Panc1 (cell line): ENCODE data around the gene NRG2. TPM values are rescaled to one million over a fixed set of nuclear protein-coding genes. Genes with fewer than 3 reads are reported as not detected.

Experiments
- ATAC-seq: fragments of 200-7000 bp; cut with Tn5 transposase; 2 replicates; pipeline ENCODE4 v1.9.1; 2020; ENCODE audit warnings: mild to moderate bottlenecking, moderate library complexity
- BruUV-seq: library from RNA; stranded (reverse); fragments of 400-500 nt; replicated peaks from 2 replicates; lab custom pipeline; 2021; lab: Mats Ljungman, UMichigan
- CTCF ChIA-PET: fragments of 300-600 bp; sonication (Branson Sonifier 250); formaldehyde crosslinking; loops from one replicate; lab custom pipeline; 2022; ENCODE audit warnings: antibody characterized with exemption; lab: Charles Lee
- POLR2A ChIA-PET: fragments of 300-600 bp; sonication (Branson Sonifier 250); formaldehyde crosslinking; loops from one replicate; lab custom pipeline; 2022; ENCODE audit warnings: antibody characterized with exemption; lab: Charles Lee
- DNase-seq: peaks from one replicate; pipeline ENCODE4 v3.0.0-alpha.2; 2010; ENCODE audit warnings: low read depth, low spot score
- H3K27ac ChIP-seq: 2 replicates; pipeline ENCODE4 v1.5.1; 2011; ENCODE audit warnings: mild to moderate bottlenecking, low read length, inconsistent platforms
- H3K27me3 ChIP-seq: fragments of 200-500 bp; sonication (Bioruptor generic); 2 replicates; pipeline ENCODE4 v1.6.0; 2014; ENCODE audit warnings: low read length, inconsistent platforms; ENCODE audit not compliant: control insufficient read depth, insufficient read depth
- H3K36me3 ChIP-seq: fragments of 200-500 bp; sonication (Bioruptor generic); 2 replicates; pipeline ENCODE4 v1.5.1; 2014; ENCODE audit warnings: inconsistent platforms, mild to moderate bottlenecking, low read length, moderate library complexity; ENCODE audit not compliant: control insufficient read depth, insufficient read depth
- H3K4me1 ChIP-seq: 2 replicates; pipeline ENCODE4 v1.5.1; 2011; ENCODE audit warnings: inconsistent platforms, mild to moderate bottlenecking, low read length, moderate library complexity; ENCODE audit not compliant: control insufficient read depth, insufficient read depth
- H3K4me3 ChIP-seq, 2 experiments: 2 replicates each; pipeline ENCODE4 v1.5.1; 2011 to 2012; ENCODE audit warnings: low read depth in 2 of 2, low read length in 2 of 2, mild to moderate bottlenecking in 2 of 2, inconsistent platforms in 1 of 2, moderate library complexity in 1 of 2
- H3K9me3 ChIP-seq: fragments of 200-500 bp; sonication (Bioruptor generic); 2 replicates; pipeline ENCODE4 v1.5.1; 2014; ENCODE audit warnings: low read depth, mild to moderate bottlenecking, inconsistent platforms, low read length, moderate library complexity; ENCODE audit not compliant: control insufficient read depth, insufficient read depth
- CTCF ChIP-seq: fragments of 450-650 bp; IDR thresholded peaks from 2 replicates; pipeline ENCODE4 v1.5.1; 2017; ENCODE audit warnings: mild to moderate bottlenecking
- REST ChIP-seq, 2 experiments: IDR thresholded peaks; 2 replicates each; pipeline ENCODE4 v1.6.1; 2011 to 2012; ENCODE audit warnings: low read depth in 2 of 2, control low read depth in 1 of 2, low read length in 1 of 2, mild to moderate bottlenecking in 1 of 2, moderate library complexity in 1 of 2; ENCODE audit not compliant: insufficient read depth in 1 of 2
- SIN3A ChIP-seq: IDR thresholded peaks from 2 replicates; pipeline ENCODE4 v1.6.1; 2012; ENCODE audit warnings: low read depth, mild to moderate bottlenecking, low read length, moderate library complexity, borderline replicate concordance; ENCODE audit not compliant: insufficient read depth
- TCF7L2 ChIP-seq: IDR thresholded peaks from 2 replicates; pipeline ENCODE4 v1.6.1; 2011; ENCODE audit warnings: mild to moderate bottlenecking, low read depth, low read length, inconsistent platforms
- in situ Hi-C: cut with HindIII; loops from 2 replicates; pipeline ENCODE4 v1.10.0; 2016; ENCODE audit warnings: low sequenced_read_pairs, low pct_unique_long_range_greater_than_20kb
- intact Hi-C: fragments of 100-400 bp; cut with micrococcal nuclease; formaldehyde crosslinking; loops from one replicate; pipeline ENCODE4 v1.10.0; 2022; ENCODE audit not compliant: unreplicated experiment
- total RNA-seq: library from RNA; stranded (reverse); gene quantifications from one replicate; pipeline ENCODE4 v1.2.1, GENCODE V29; 2021; ENCODE audit not compliant: unreplicated experiment

NRG2 gene
- total RNA-seq, 1 experiment from 2014 or later, result 20.2 TPM

- no peak for ATAC-seq
- DNase-seq, result no peak
- Histone ChIP-seq H3K27ac (no peak overlapping the region), H3K36me3 (no peaks in the 10 kb centered on the region), H3K27me3 (no peaks in the 10 kb centered on the region), H3K9me3 (no peaks in the 10 kb centered on the region), H3K4me1 (no peaks in the 10 kb centered on the region), H3K4me3 (no peak overlapping the region)
- TF ChIP-seq SIN3A (no peak), REST (IDR thresholded peaks at IDR 0.05; ENCODE audit: insufficient read depth in 1 of 2, low read depth in 2 of 2, low read length in 1 of 2) (no peak), CTCF (no peak)
- ChIA-PET CTCF (no interaction called here), POLR2A (interaction anchor here (0.5 kb wide), 1 partner anchor 47 kb away, joined by 3 read pairs; no protein-coding TSS in a partner anchor)
- intact Hi-C loops, result no loop called here
- BruUV-seq, result no TSS peak
- in situ Hi-C loops, result no loop called here
These were observed 131.5 kb downstream of the NRG2 start for GRCh38 chr5:139911425-139912120.

DNA sequence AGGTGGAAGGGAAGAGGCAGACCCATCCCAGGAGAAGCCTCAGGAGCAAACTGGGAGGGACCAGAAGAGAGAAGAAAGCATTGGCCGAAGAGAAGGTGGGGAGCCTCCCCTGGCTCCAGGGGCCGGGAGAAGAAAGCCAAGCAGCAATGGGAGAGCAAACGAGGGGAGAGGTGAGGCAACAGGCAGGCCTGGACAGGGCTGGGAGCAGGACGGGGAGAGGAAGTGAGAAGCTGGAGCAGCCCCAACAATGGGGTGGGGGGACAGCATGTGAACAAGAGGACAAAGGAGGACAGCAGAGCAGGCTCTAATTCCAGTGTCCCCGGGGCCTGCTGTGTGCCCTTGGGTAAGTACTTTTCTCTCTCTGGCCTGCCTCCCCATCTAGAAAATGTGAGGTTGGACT lies 132.2 kb downstream of the NRG2 start:
- ChIA-PET POLR2A (no interaction called here), CTCF (no interaction called here)
- BruUV-seq, result no TSS peak
- intact Hi-C loops (no loop called here), in situ Hi-C loops (no loop called here)
- H3K4me1 ChIP-seq, result no peaks in the 10 kb centered on the region
- ATAC-seq (no peak), DNase-seq (no peak)
- H3K4me3 ChIP-seq, result no peak overlapping the region
- H3K27me3 ChIP-seq, result no peaks in the 10 kb centered on the region
- TF ChIP-seq TCF7L2 (no peak), SIN3A (no peak), REST (IDR thresholded peaks at IDR 0.05; ENCODE audit: insufficient read depth in 1 of 2, low read depth in 2 of 2, low read length in 1 of 2) (no peak)
- H3K9me3 ChIP-seq, result no peaks in the 10 kb centered on the region
- H3K36me3 ChIP-seq, result no peaks in the 10 kb centered on the region
- H3K27ac ChIP-seq, result no peak overlapping the region
